ENCODE measurements around the gene RAI1.

DNA sequence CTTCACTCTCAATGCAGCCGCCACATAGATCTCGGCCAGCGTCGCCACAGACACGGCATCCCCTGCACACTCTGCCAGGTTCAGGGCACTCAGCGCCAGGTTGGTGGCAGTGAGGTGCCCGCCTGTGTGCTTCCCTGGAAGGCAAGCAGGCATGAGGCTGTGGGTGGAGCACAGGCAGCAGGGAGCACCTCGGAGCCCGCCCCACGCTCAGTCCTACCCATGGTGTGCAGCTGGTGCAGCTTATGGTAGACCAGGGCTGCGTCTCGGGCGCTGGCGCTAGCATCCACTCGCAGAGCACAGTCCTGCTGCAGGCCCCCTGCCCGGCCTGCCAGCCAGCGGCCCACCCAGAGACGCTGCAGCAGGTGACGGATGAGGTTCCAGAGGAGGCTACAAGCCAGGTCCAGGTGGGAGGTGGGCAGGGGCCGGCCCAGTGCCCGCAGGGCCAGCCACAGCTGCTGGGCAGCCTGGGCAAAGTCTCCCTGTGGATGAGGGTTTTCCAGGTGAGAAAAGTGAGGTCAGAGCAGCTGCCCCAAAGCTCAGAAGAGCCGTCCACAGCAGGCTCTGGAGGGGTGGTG lies 135.1 kb downstream of the RAI1 start:
- TF ChIP-seq, protein P1, sequence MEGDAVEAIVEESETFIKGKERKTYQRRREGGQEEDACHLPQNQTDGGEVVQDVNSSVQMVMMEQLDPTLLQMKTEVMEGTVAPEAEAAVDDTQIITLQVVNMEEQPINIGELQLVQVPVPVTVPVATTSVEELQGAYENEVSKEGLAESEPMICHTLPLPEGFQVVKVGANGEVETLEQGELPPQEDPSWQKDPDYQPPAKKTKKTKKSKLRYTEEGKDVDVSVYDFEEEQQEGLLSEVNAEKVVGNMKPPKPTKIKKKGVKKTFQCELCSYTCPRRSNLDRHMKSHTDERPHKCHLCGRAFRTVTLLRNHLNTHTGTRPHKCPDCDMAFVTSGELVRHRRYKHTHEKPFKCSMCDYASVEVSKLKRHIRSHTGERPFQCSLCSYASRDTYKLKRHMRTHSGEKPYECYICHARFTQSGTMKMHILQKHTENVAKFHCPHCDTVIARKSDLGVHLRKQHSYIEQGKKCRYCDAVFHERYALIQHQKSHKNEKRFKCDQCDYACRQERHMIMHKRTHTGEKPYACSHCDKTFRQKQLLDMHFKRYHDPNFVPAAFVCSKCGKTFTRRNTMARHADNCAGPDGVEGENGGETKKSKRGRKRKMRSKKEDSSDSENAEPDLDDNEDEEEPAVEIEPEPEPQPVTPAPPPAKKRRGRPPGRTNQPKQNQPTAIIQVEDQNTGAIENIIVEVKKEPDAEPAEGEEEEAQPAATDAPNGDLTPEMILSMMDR (IDR thresholded peaks at IDR 0.05): no peak
- no peak for TF ChIP-seq POLR2A (IDR thresholded peaks at IDR 0.05)
- peak in 1 of 4 donors; percentile 9 for TF ChIP-seq POLR2AphosphoS5 (IDR thresholded peaks at IDR 0.05)
- no peak for TF ChIP-seq EP300 (IDR thresholded peaks at IDR 0.05)

All from sigmoid colon (tissue), 4 donors.